Activated naive CD4-positive, alpha-beta T cell treated with anti-CD3 and anti-CD28 coated beads, Interleukin-2, amount 50 U/mL, for 72 hours (primary cell): ENCODE results near the gene SCAF4. TPM values are rescaled to one million over a fixed set of nuclear protein-coding genes. Genes with fewer than 3 reads are reported as not detected.
A peak's percentile ranks its signal among the peaks of the same experiment; 100 is the strongest.
"Not testable (repeated sequence)": the region's sequence is repeated elsewhere in the genome, so short reads cannot be mapped to it uniquely, and the experiment has no call there.

Source experiments
- ATAC-seq, 2 donors: fragments of 150-1000 bp; cut with Tn5 transposase; 2 replicates each; pipeline ENCODE4 v1.10.0; 2021; ENCODE audit warnings: mild to moderate bottlenecking in 2 of 2, moderate library complexity in 2 of 2
- DNase-seq, 2 donors: peaks; one replicate each; pipeline ENCODE4 v3.0.0; 2021 to 2022; ENCODE audit warnings: low spot score in 2 of 2
- H3K27ac Mint-ChIP-seq, 2 donors: one replicate each; pipeline ENCODE4 v1.8.0; 2022; ENCODE audit warnings: mild to moderate bottlenecking in 2 of 2, mixed read lengths in 2 of 2
- H3K36me3 Mint-ChIP-seq, 2 donors: one replicate each; pipeline ENCODE4 v1.8.0; 2022; ENCODE audit warnings: mixed read lengths in 2 of 2
- H3K9me3 Mint-ChIP-seq, 2 donors: one replicate each; pipeline ENCODE4 v1.8.0; 2022; ENCODE audit warnings: mixed read lengths in 2 of 2
- total RNA-seq, 2 donors: library from RNA; stranded (reverse); gene quantifications; one replicate each; pipeline ENCODE4 v1.2.3, GENCODE V29; 2022

Gene SCAF4
- total RNA-seq, 2 donors from 2014 or later = 41.9 to 43.9 TPM

- H3K9me3 Mint-ChIP-seq, ATAC-seq, DNase-seq, H3K36me3 Mint-ChIP-seq, H3K27ac Mint-ChIP-seq: not testable (repeated sequence)
Measured at GRCh38 chr21:31651491-31651890, 80.4 kb downstream of the SCAF4 start.

- Mint-ChIP-seq H3K27ac (no peak overlapping the region), H3K9me3 (no peaks in the 10 kb centered on the region), H3K36me3 (peaks cover 0 to 4% of the 10 kb centered on the region in 2 donors)
- ATAC-seq (no peak), DNase-seq (no peak)
Measured at GRCh38 chr21:31650930-31651329, 81.0 kb downstream of the SCAF4 start.

- H3K9me3 Mint-ChIP-seq = no peaks in the 10 kb centered on the region
- DNase-seq (no peak), ATAC-seq (no peak)
- no peak overlapping the region for H3K27ac Mint-ChIP-seq
- no peaks in the 10 kb centered on the region for H3K36me3 Mint-ChIP-seq
Measured at GRCh38 chr21:31647650-31648049, 84.3 kb downstream of the SCAF4 start.

- H3K9me3 Mint-ChIP-seq = no peaks in the 10 kb centered on the region
- no peak overlapping the region for H3K27ac Mint-ChIP-seq
- no peak for DNase-seq
- no peak for ATAC-seq
- no peaks in the 10 kb centered on the region for H3K36me3 Mint-ChIP-seq
Measured at GRCh38 chr21:31644643-31645042, 87.3 kb downstream of the SCAF4 start.

- Mint-ChIP-seq H3K27ac (no peak overlapping the region), H3K9me3 (peaks cover 4 to 5% of the 10 kb centered on the region in 2 donors), H3K36me3 (peaks cover 0 to 7% of the 10 kb centered on the region in 2 donors)
- DNase-seq = no peak
- ATAC-seq = no peak
Measured at GRCh38 chr21:31641416-31641922, 90.4 kb downstream of the SCAF4 start.

- H3K9me3 Mint-ChIP-seq = peaks cover 7 to 20% of the 10 kb centered on the region in 2 donors
- H3K27ac Mint-ChIP-seq = no peak overlapping the region
- no peak for ATAC-seq
Measured at GRCh38 chr21:31636874-31637273, 95.0 kb downstream of the SCAF4 start.

GRCh38 chr21:31634993-31635392, 96.9 kb downstream of the SCAF4 start:
- H3K9me3 Mint-ChIP-seq = peaks cover 7 to 24% of the 10 kb centered on the region in 2 donors
- H3K27ac Mint-ChIP-seq = no peak overlapping the region
- DNase-seq (no peak), ATAC-seq (no peak)
- H3K36me3 Mint-ChIP-seq = peaks cover 0 to 7% of the 10 kb centered on the region in 2 donors

More at GRCh38 chr21:31636874-31637273, 95.0 kb downstream of the SCAF4 start:
- peaks cover 0 to 7% of the 10 kb centered on the region in 2 donors for H3K36me3 Mint-ChIP-seq
- DNase-seq = no peak

- H3K27ac Mint-ChIP-seq = peak overlapping the region in 1 of 2 donors; percentile 14
- not testable (repeated sequence) for ATAC-seq
Measured at GRCh38 chr21:31631881-31632280, 100.0 kb downstream of the SCAF4 start.

GRCh38 chr21:31629972-31630711, 101.8 kb downstream of the SCAF4 start:
- no peak overlapping the region for H3K27ac Mint-ChIP-seq
- ATAC-seq (no peak), DNase-seq (no peak)
- peaks cover 3 to 19% of the 10 kb centered on the region in 2 donors for H3K9me3 Mint-ChIP-seq
- H3K36me3 Mint-ChIP-seq = no peaks in the 10 kb centered on the region

More at GRCh38 chr21:31631881-31632280, 100.0 kb downstream of the SCAF4 start:
- peaks cover 3 to 19% of the 10 kb centered on the region in 2 donors for H3K9me3 Mint-ChIP-seq
- H3K36me3 Mint-ChIP-seq, DNase-seq: not testable (repeated sequence)

- Mint-ChIP-seq H3K27ac (no peak overlapping the region), H3K36me3 (no peaks in the 10 kb centered on the region), H3K9me3 (no peaks in the 10 kb centered on the region)
- no peak for ATAC-seq
- DNase-seq = no peak
Measured at GRCh38 chr21:31624961-31625491, 106.9 kb downstream of the SCAF4 start.

- ATAC-seq = no peak
- Mint-ChIP-seq H3K36me3 (no peaks in the 10 kb centered on the region), H3K27ac (no peak overlapping the region), H3K9me3 (peaks cover 1% of the 10 kb centered on the region in 2 donors)
- no peak for DNase-seq
Measured at GRCh38 chr21:31624181-31624580, 107.7 kb downstream of the SCAF4 start.

- ATAC-seq (no peak), DNase-seq (no peak)
- H3K9me3 Mint-ChIP-seq = peaks cover 4 to 5% of the 10 kb centered on the region in 2 donors
- no peaks in the 10 kb centered on the region for H3K36me3 Mint-ChIP-seq
- no peak overlapping the region for H3K27ac Mint-ChIP-seq
Measured at GRCh38 chr21:31623664-31624063, 108.3 kb downstream of the SCAF4 start.

- peaks cover 4 to 5% of the 10 kb centered on the region in 2 donors for H3K9me3 Mint-ChIP-seq
- H3K36me3 Mint-ChIP-seq = no peaks in the 10 kb centered on the region
- ATAC-seq = no peak
- H3K27ac Mint-ChIP-seq = peak overlapping the region in 1 of 2 donors; percentile 39
- no peak for DNase-seq
Measured at GRCh38 chr21:31622397-31622796, 109.5 kb downstream of the SCAF4 start.

Other genes with a start within 250 kb of the SCAF4 start
- 100 to 1,000 TPM; 193 to 270 TPM for gene SOD1, start 72.4 kb downstream of the SCAF4 start, total RNA-seq
- under 1 TPM in 1 of 2 donors, not detected in 1; 0.23 TPM for gene HUNK, start 140.9 kb upstream of the SCAF4 start, total RNA-seq